T-cell (primary cell): ENCODE results near the gene ELL2. TPM values are rescaled to one million over a fixed set of nuclear protein-coding genes. Genes with fewer than 3 reads are reported as not detected.

ENCODE experiments used
- ATAC-seq, 4 experiments: fragments of 200-7000 bp in 3 of 4; fragments of 150-1000 bp in 1 of 4; cut with Tn5 transposase; replicated peaks in 1 of 4; 1 replicate in 3 of 4; 2 replicates in 1 of 4; pipeline ENCODE4 v1.10.0; 2021; ENCODE audit warnings: moderate library complexity in 3 of 4, mild to moderate bottlenecking in 2 of 4, moderate number of reproducible peaks in 1 of 4
- CTCF ChIA-PET, 2 donors: fragments of 300-600 bp; sonication (Branson Sonifier 250); formaldehyde crosslinking; loops; one replicate each; lab custom pipeline; 2022; ENCODE audit warnings: antibody characterized with exemption in 2 of 2; lab: Charles Lee
- POLR2A ChIA-PET, 2 donors: fragments of 300-600 bp; sonication (Branson Sonifier 250); formaldehyde crosslinking; loops; one replicate each; lab custom pipeline; 2022; ENCODE audit warnings: antibody characterized with exemption in 2 of 2; lab: Charles Lee
- DNase-seq, 35 experiments: peaks; one replicate each; pipeline versions ENCODE4 v3.0.0 to v3.0.0-alpha.2; 2013 to 2023
- H3K27ac ChIP-seq: one replicate; pipeline ENCODE4 v1.5.1; 2013; ENCODE audit warnings: low read length
- H3K27me3 ChIP-seq, 2 experiments: replicated peaks in 1 of 2; 1 replicate in 1 of 2; 2 replicates in 1 of 2; pipeline versions ENCODE4 v1.6.1 to v1.7.0; 2013; ENCODE audit warnings: low read length in 1 of 2, mixed read lengths in 1 of 2; ENCODE audit not compliant: control insufficient read depth in 2 of 2, insufficient read depth in 2 of 2; ENCODE audit errors: extremely low read depth in 1 of 2
- H3K36me3 ChIP-seq, 2 donors: 1 replicate in 1 of 2; 2 replicates in 1 of 2; pipeline versions ENCODE4 v1.6.1 to v1.7.0; 2013; ENCODE audit warnings: low read length in 1 of 2; ENCODE audit not compliant: control insufficient read depth in 2 of 2, insufficient read depth in 1 of 2; ENCODE audit errors: extremely low read depth in 1 of 2
- H3K4me1 ChIP-seq, 2 experiments: 1 replicate in 1 of 2; 2 replicates in 1 of 2; pipeline versions ENCODE4 v1.6.1 to v1.7.0; 2013; ENCODE audit warnings: low read length in 2 of 2, mixed read lengths in 1 of 2; ENCODE audit not compliant: insufficient read depth in 2 of 2, control insufficient read depth in 1 of 2; ENCODE audit errors: extremely low read depth in 1 of 2
- H3K4me3 ChIP-seq, 2 donors: 1 replicate in 1 of 2; 2 replicates in 1 of 2; pipeline versions ENCODE4 v1.5.1 to v1.7.0; 2013; ENCODE audit warnings: mild to moderate bottlenecking in 2 of 2, low read length in 1 of 2, moderate library complexity in 1 of 2; ENCODE audit not compliant: control insufficient read depth in 1 of 2; ENCODE audit errors: extremely low read depth in 1 of 2
- H3K9me3 ChIP-seq: 2 replicates; pipeline ENCODE4 v1.7.0; 2013
- H3K27ac Mint-ChIP-seq, 2 donors: one replicate each; pipeline ENCODE4 v1.8.0; 2020 to 2021; ENCODE audit warnings: mild to moderate bottlenecking in 2 of 2, mixed read lengths in 2 of 2
- H3K27me3 Mint-ChIP-seq, 2 donors: one replicate each; pipeline ENCODE4 v1.8.0; 2021 to 2022; ENCODE audit warnings: mixed read lengths in 2 of 2
- H3K36me3 Mint-ChIP-seq: one replicate; pipeline ENCODE4 v1.8.0; 2021; ENCODE audit warnings: mixed read lengths
- H3K4me1 Mint-ChIP-seq, 3 donors: one replicate each; pipeline ENCODE4 v1.8.0; 2020 to 2022; ENCODE audit warnings: mixed read lengths in 3 of 3, mild to moderate bottlenecking in 1 of 3
- H3K4me3 Mint-ChIP-seq, 3 donors: one replicate each; pipeline ENCODE4 v1.8.0; 2020 to 2022; ENCODE audit warnings: mild to moderate bottlenecking in 3 of 3, mixed read lengths in 3 of 3, moderate library complexity in 3 of 3
- H3K9me3 Mint-ChIP-seq, 3 donors: one replicate each; pipeline ENCODE4 v1.8.0; 2020 to 2022; ENCODE audit warnings: mixed read lengths in 3 of 3
- WGBS: methylation state at CpG from one replicate; pipeline ENCODE4 v1.1.5; 2013; ENCODE audit warnings: missing lambda C conversion rate; ENCODE audit not compliant: insufficient coverage; 5-methylcytosine and 5-hydroxymethylcytosine counted together
- total RNA-seq, 35 experiments: library from RNA in 6 of 35; stranded (reverse) in 6 of 35; fragments of 120-200 nt in 1 of 35; gene quantifications; one replicate each; pipeline versions ENCODE4 v1.2.1 to v1.2.4 and lab custom pipeline; 2013 to 2026

ELL2 gene
- total RNA-seq, 5 donors from 2014 or later (not counting 1 experiment from before 2014, with no cell fraction given), result 10.3 to 57.8 (median 11.3) TPM

DNA sequence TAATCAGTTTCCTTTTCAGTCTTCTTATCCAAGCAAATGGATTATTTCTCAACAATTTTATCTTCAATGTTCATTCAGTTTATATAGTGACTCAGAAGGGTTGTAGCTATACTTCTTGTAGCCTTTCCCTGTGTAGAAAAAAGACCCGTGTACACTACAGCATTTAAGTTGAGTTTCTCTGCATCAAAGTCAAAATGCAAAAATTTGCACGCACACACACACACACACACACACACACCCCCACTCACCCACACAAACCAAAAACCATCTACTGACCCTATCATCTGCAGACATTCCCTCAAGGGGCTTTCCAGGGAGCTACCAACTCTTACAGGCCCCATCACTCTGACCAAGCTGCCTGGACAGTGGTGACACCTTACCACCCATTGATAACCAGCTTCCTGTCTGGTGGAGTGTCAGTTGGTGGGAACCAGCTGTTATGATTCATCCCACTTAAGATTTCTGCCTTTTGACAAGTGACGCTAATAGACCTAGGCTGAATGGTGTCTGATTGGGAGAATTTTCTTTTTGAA lies 12.2 kb upstream of the ELL2 start:
- peaks cover 0 to 7% of the 10 kb centered on the region in 2 donors for H3K27me3 Mint-ChIP-seq
- POLR2A ChIA-PET, result interaction anchor here (0.6 to 0.8 kb wide), 4 partner anchors 42 to 881 kb away, joined by 3 to 4 read pairs (median 3); no protein-coding TSS in a partner anchor
- Histone ChIP-seq H3K27me3 (no peaks in the 10 kb centered on the region), H3K36me3 (no peaks in the 10 kb centered on the region), H3K4me3 (no peak overlapping the region), H3K9me3 (no peaks in the 10 kb centered on the region), H3K27ac (no peak overlapping the region), H3K4me1 (no peaks in the 10 kb centered on the region)
- ATAC-seq, result peak in 2 of 4 experiments; percentile 16 to 22
- H3K4me1 Mint-ChIP-seq, result peaks cover 0 to 4% (median 0%) of the 10 kb centered on the region in 3 donors
- 54% methylated on average over 1 of the region's 3 CpGs for WGBS
- no peak overlapping the region for H3K27ac Mint-ChIP-seq
- DNase-seq, result peak in 10 of 35 experiments; percentile 2 to 50 (median 20)
- peaks cover 0 to 10% (median 4%) of the 10 kb centered on the region in 3 donors for H3K9me3 Mint-ChIP-seq
- no peak overlapping the region for H3K4me3 Mint-ChIP-seq
- CTCF ChIA-PET, result interaction anchor here (0.6 to 1.1 kb wide), 3 partner anchors 33 to 329 kb away, joined by 3 to 5 read pairs (median 4); no protein-coding TSS in a partner anchor
- no peaks in the 10 kb centered on the region for H3K36me3 Mint-ChIP-seq

DNA sequence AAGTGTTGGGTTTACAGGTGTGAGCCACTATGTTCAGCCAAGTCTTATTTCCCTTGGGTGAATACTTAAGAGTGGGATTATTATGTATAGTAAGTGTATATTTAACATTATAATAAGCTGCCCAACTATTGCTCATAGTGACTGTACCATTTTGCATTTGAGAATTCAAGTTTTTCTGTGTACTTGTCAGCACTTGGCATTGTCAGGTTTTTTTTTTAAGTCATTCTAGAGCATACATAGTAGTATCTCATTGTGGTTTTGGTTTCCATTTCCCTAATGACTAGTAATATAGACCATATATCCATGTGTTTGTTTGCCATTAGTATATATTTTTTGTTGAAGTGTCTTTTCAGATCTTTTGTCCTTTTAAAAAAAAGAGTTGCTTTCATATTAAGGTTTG lies 10.5 kb upstream of the ELL2 start:
- DNase-seq, result no peak
- H3K4me3 ChIP-seq, result no peak overlapping the region
- H3K36me3 ChIP-seq, result no peaks in the 10 kb centered on the region
- H3K27me3 ChIP-seq, result no peaks in the 10 kb centered on the region
- Mint-ChIP-seq H3K4me1 (peaks cover 0 to 4% (median 0%) of the 10 kb centered on the region in 3 donors), H3K27me3 (peaks cover 0 to 7% of the 10 kb centered on the region in 2 donors), H3K9me3 (peaks cover 0 to 10% (median 4%) of the 10 kb centered on the region in 3 donors), H3K27ac (no peak overlapping the region), H3K36me3 (no peaks in the 10 kb centered on the region), H3K4me3 (no peak overlapping the region)
- H3K27ac ChIP-seq, result no peak overlapping the region
- H3K4me1 ChIP-seq, result no peaks in the 10 kb centered on the region
- CTCF ChIA-PET, result interaction anchor here in 1 of 2 donors (1.1 kb wide), 1 partner anchor 15 kb away, joined by 3 read pairs; no protein-coding TSS in a partner anchor
- no peak for ATAC-seq
- no peaks in the 10 kb centered on the region for H3K9me3 ChIP-seq
- POLR2A ChIA-PET, result interaction anchor here in 1 of 2 donors (0.6 kb wide), 1 partner anchor 658 kb away, joined by 7 read pairs; no protein-coding TSS in a partner anchor

DNA sequence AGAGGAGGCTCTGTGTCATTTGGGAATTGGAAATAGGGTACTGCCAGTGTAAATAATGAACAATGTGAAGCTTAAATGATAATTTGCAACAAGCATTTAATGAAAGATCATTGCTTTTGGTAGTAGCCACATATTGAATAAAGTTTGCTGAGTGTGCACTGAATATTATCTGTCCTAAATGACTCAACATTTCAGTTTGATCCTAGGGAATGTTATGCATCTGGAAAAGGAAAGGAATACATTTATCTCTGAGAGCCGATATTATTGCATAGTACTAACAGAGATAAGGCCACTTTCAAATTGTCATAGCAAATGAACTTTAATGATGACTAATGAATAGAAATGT lies 8.7 kb upstream of the ELL2 start:
- no peaks in the 10 kb centered on the region for H3K4me1 ChIP-seq
- WGBS, result no CpG with 5 or more reads among the region's 1 CpG
- no peaks in the 10 kb centered on the region for H3K9me3 ChIP-seq
- no peak overlapping the region for H3K4me3 Mint-ChIP-seq
- no peaks in the 10 kb centered on the region for H3K36me3 ChIP-seq
- ATAC-seq, result no peak
- no peak overlapping the region for H3K27ac ChIP-seq
- ChIA-PET CTCF (interaction anchor here (0.6 kb wide), 2 partner anchors 8 to 20 kb away, joined by 3 to 4 read pairs; no protein-coding TSS in a partner anchor), POLR2A (no interaction called here)
- no peak overlapping the region for H3K4me3 ChIP-seq
- H3K27me3 ChIP-seq, result no peaks in the 10 kb centered on the region
- peaks cover 0 to 7% of the 10 kb centered on the region in 2 donors for H3K27me3 Mint-ChIP-seq
- H3K27ac Mint-ChIP-seq, result no peak overlapping the region
- H3K4me1 Mint-ChIP-seq, result peaks cover 0 to 4% (median 0%) of the 10 kb centered on the region in 3 donors
- no peak for DNase-seq
- H3K36me3 Mint-ChIP-seq, result no peaks in the 10 kb centered on the region
- peaks cover 0 to 10% (median 4%) of the 10 kb centered on the region in 3 donors for H3K9me3 Mint-ChIP-seq

DNA sequence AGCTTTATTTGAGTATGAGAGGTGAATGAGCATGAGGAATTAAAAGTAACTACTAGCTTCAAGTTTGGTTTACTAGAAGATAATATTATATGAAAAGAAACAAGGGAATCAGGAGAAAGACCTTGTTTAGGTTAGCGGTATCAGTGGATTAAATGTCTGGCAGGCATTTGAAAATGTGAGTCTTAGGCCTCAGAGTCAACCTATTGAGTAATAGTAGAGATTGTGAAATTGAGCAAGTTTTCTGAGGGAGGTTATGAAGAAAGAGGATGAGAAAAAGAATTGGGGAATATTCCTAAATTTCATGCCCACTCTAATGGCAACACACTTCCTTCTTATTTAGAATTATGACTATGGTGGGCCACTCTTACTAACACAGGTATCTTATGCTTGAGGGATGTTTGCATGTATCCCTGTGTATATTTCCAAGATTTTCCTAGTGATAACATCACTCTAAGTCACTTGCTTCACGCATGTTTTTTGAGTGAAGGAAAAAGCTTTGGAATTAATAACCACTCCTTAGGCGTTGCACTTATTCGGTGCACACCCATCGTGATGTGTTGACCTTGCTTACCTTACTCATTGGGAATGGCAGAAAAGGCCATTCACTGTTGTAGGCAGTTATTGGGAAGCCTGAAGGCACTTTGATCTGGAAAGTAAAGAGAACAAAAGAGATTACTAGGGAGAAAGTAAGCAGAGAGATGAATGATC lies 8.2 kb upstream of the ELL2 start:
- POLR2A ChIA-PET, result no interaction called here
- WGBS, result 100% methylated on average over 1 of the region's 5 CpGs

DNA sequence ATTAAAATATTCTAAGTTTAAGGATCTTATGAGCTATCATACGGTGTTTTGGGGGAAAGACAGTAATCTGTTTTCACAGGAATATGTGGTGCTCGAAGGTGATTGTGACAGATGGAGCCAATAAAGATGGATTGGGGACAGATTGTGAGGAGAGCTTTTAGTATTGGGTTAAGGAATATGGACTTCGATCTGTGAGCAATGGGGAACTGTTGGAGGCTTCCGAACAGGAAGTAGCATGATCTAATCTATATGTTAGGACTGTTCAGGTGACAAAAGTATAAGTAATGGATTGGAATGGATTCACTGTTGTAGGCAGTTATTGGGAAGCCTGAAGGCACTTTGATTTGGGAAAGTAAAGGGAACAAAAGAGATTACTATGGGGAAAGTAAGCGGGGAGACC lies 7.4 kb upstream of the ELL2 start:
- H3K36me3 ChIP-seq, result no peaks in the 10 kb centered on the region
- no peak overlapping the region for H3K4me3 ChIP-seq
- WGBS, result 93% methylated on average over 5 of the region's 5 CpGs
- Mint-ChIP-seq H3K4me3 (no peak overlapping the region), H3K36me3 (no peaks in the 10 kb centered on the region), H3K4me1 (peaks cover 0 to 3% (median 0%) of the 10 kb centered on the region in 3 donors), H3K9me3 (peaks cover 0 to 10% (median 4%) of the 10 kb centered on the region in 3 donors), H3K27me3 (peaks cover 0 to 7% of the 10 kb centered on the region in 2 donors), H3K27ac (no peak overlapping the region)
- ATAC-seq (no peak), DNase-seq (no peak)
- POLR2A ChIA-PET, result interaction anchor here (0.5 to 1.4 kb wide), 3 partner anchors 10 to 359 kb away, joined by 3 to 15 read pairs (median 5); no protein-coding TSS in a partner anchor
- no peaks in the 10 kb centered on the region for H3K9me3 ChIP-seq
- CTCF ChIA-PET, result no interaction called here
- H3K27me3 ChIP-seq, result no peaks in the 10 kb centered on the region
- H3K4me1 ChIP-seq, result no peaks in the 10 kb centered on the region
- no peak overlapping the region for H3K27ac ChIP-seq

More for the DNA sequence above, 8.2 kb upstream of the ELL2 start:
- H3K36me3 Mint-ChIP-seq, result no peaks in the 10 kb centered on the region
- H3K36me3 ChIP-seq, result no peaks in the 10 kb centered on the region
- H3K27me3 ChIP-seq, result no peaks in the 10 kb centered on the region
- H3K9me3 ChIP-seq, result no peaks in the 10 kb centered on the region
- peaks cover 0 to 10% (median 4%) of the 10 kb centered on the region in 3 donors for H3K9me3 Mint-ChIP-seq
- no peaks in the 10 kb centered on the region for H3K4me1 ChIP-seq
- no peak for DNase-seq
- ATAC-seq, result no peak
- no peak overlapping the region for H3K4me3 Mint-ChIP-seq
- no peak overlapping the region for H3K4me3 ChIP-seq
- no peak overlapping the region for H3K27ac ChIP-seq
- H3K4me1 Mint-ChIP-seq, result peaks cover 0 to 4% (median 0%) of the 10 kb centered on the region in 3 donors
- H3K27ac Mint-ChIP-seq, result no peak overlapping the region
- CTCF ChIA-PET, result interaction anchor here (0.6 kb wide), 3 partner anchors 9 to 182 kb away, joined by 3 to 4 read pairs (median 4); no protein-coding TSS in a partner anchor
- H3K27me3 Mint-ChIP-seq, result peaks cover 0 to 7% of the 10 kb centered on the region in 2 donors

DNA sequence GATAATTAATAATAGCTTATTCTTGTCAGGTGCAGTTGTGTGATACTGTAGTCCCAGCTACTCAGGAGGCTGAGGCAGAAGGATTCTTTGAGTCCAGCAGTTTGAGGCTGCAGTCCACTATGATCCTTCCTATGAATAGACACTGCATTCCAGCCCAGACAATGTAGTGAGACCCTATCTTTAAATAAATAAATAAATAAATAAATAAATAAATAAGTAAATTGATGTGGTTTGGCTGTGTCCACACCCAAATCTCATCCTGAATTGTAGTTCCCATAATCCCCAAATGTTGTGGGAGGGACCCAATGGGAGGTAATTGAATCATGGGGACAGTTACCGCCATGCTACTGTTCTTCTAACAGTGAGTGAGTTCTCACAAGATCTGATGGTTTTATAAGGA lies 5.6 kb upstream of the ELL2 start:
- peaks cover 0 to 6% of the 10 kb centered on the region in 2 experiments for H3K4me1 ChIP-seq
- no peak for ATAC-seq
- CTCF ChIA-PET, result no interaction called here
- DNase-seq, result no peak
- Mint-ChIP-seq H3K4me3 (no peak overlapping the region), H3K27me3 (no peaks in the 10 kb centered on the region), H3K4me1 (peaks cover 5 to 13% (median 5%) of the 10 kb centered on the region in 3 donors), H3K27ac (no peak overlapping the region), H3K9me3 (peaks cover 0 to 10% (median 4%) of the 10 kb centered on the region in 3 donors), H3K36me3 (no peaks in the 10 kb centered on the region)
- no peak overlapping the region for H3K27ac ChIP-seq
- no CpG with 5 or more reads among the region's 1 CpG for WGBS
- no peak overlapping the region for H3K4me3 ChIP-seq
- H3K27me3 ChIP-seq, result no peaks in the 10 kb centered on the region
- no peaks in the 10 kb centered on the region for H3K36me3 ChIP-seq
- POLR2A ChIA-PET, result interaction anchor here in 1 of 2 donors (0.6 kb wide), 1 partner anchor 20 kb away, joined by 3 read pairs; no protein-coding TSS in a partner anchor
- H3K9me3 ChIP-seq, result no peaks in the 10 kb centered on the region
